ENCODE data around the gene GNA12.

DNA sequence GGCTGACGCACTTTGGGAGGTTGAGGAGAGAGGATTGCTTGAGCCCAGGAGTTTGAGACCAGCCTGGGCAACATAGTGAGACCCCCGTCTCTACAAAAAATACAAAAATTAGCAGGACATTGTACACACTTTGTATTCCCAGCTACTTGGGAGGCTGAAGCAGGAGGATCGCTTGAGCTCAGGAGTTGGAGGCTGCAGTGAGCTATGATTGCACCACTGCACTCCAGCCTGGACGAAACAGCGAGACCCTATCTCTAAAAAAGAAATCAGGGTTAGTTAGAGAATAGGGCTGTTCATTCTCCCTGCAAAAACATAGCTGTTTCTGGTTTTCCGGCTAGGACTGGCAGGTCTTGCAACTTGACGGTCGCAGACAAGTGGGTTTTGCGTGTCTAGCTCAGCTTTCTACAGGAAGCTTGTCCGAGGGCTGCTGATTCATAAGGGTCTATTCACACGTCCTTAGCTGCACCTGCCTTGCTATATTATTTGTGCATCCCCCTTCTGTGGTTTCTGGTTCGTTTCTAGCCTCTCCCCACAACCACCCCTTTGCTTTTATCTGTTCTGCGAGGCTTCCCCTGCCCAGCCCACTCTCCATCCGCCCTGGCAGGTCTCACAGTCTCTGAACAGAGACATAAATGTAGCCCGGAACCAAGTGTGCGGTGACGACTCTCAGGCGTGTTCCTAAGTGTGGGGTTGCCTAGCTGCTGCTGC is 145.4 kb downstream of the GNA12 start:
- no peak for TF ChIP-seq POLR2A (IDR thresholded peaks at IDR 0.05)
- TF ChIP-seq, protein P1, sequence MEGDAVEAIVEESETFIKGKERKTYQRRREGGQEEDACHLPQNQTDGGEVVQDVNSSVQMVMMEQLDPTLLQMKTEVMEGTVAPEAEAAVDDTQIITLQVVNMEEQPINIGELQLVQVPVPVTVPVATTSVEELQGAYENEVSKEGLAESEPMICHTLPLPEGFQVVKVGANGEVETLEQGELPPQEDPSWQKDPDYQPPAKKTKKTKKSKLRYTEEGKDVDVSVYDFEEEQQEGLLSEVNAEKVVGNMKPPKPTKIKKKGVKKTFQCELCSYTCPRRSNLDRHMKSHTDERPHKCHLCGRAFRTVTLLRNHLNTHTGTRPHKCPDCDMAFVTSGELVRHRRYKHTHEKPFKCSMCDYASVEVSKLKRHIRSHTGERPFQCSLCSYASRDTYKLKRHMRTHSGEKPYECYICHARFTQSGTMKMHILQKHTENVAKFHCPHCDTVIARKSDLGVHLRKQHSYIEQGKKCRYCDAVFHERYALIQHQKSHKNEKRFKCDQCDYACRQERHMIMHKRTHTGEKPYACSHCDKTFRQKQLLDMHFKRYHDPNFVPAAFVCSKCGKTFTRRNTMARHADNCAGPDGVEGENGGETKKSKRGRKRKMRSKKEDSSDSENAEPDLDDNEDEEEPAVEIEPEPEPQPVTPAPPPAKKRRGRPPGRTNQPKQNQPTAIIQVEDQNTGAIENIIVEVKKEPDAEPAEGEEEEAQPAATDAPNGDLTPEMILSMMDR (IDR thresholded peaks at IDR 0.05), result no peak
- TF ChIP-seq POLR2AphosphoS5 (IDR thresholded peaks at IDR 0.05; ENCODE audit: insufficient read depth in 1 of 2, low read depth in 1 of 2), result no peak

Data from vagina (tissue), 2 donors.